Heart left ventricle (tissue), 16 donors: ENCODE results near the gene ZNF444. TPM values are rescaled to one million over a fixed set of nuclear protein-coding genes. Genes with fewer than 3 reads are reported as not detected.

ENCODE experiments used
- ATAC-seq, 4 donors: fragments of 200-7000 bp; cut with Tn5 transposase; one replicate each; pipeline ENCODE4 v1.9.1; 2020 to 2022; ENCODE audit warnings: moderate library complexity in 4 of 4, mild to moderate bottlenecking in 3 of 4, moderate number of reproducible peaks in 1 of 4
- DNase-seq, 5 donors: peaks; one replicate each; pipeline ENCODE4 v3.0.0-alpha.2; 2020
- H3K27ac ChIP-seq, 12 donors: fragments of 200-600 bp; sonication (generic) in 4 of 12; one replicate each; pipeline versions ENCODE4 v1.5.0 to v1.8.0; 2016 to 2022; ENCODE audit warnings: mild to moderate bottlenecking in 2 of 12
- H3K27me3 ChIP-seq, 9 donors: fragments of 200-600 bp; sonication (generic) in 2 of 9; one replicate each; pipeline versions ENCODE4 v1.5.1 to v1.8.0; 2016 to 2022; ENCODE audit warnings: mild to moderate bottlenecking in 3 of 9
- H3K36me3 ChIP-seq, 9 donors: fragments of 200-600 bp; sonication (generic) in 2 of 9; one replicate each; pipeline versions ENCODE4 v1.5.0 to v1.8.0; 2018 to 2022; ENCODE audit warnings: mild to moderate bottlenecking in 2 of 9
- H3K4me1 ChIP-seq, 12 donors: fragments of 200-600 bp; sonication (generic) in 4 of 12; one replicate each; pipeline versions ENCODE4 v1.5.0 to v1.8.0; 2016 to 2022; ENCODE audit warnings: mild to moderate bottlenecking in 3 of 12
- H3K4me3 ChIP-seq, 12 donors: fragments of 200-600 bp; sonication (generic) in 4 of 12; one replicate each; pipeline versions ENCODE4 v1.5.0 to v1.8.0; 2017 to 2022; ENCODE audit warnings: mild to moderate bottlenecking in 9 of 12, moderate library complexity in 4 of 12
- H3K9me3 ChIP-seq, 12 donors: fragments of 200-600 bp; sonication (generic) in 4 of 12; one replicate each; pipeline versions ENCODE4 v1.5.0 to v1.8.0; 2016 to 2022; ENCODE audit warnings: mild to moderate bottlenecking in 1 of 12
- CTCF ChIP-seq, 12 donors: fragments of 200-600 bp; sonication (generic) in 4 of 12; IDR thresholded peaks; one replicate each; pipeline versions ENCODE4 v1.5.0 to v1.8.0; 2018 to 2022; ENCODE audit warnings: antibody characterized with exemption in 12 of 12, mild to moderate bottlenecking in 5 of 12
- POLR2A ChIP-seq, 2 donors: fragments of 450-650 bp; IDR thresholded peaks; one replicate each; pipeline ENCODE4 v1.6.1; 2017; ENCODE audit warnings: antibody characterized with exemption in 2 of 2, mild to moderate bottlenecking in 2 of 2, moderate library complexity in 2 of 2
- WGBS, 4 donors: extraction: QIAGEN DNeasy Blood & Tissue Kit in 2 of 4; methylation state at CpG; one replicate each; pipeline versions ENCODE4 v1.1.5 to v1.1.7; 2013 to 2018; 5-methylcytosine and 5-hydroxymethylcytosine counted together
- intact Hi-C, 10 donors: fragments of 100-400 bp; cut with DNase I; formaldehyde crosslinking; loops; one replicate each; pipeline versions ENCODE4 v1.11.1 to v1.14.2; 2022
- polyA plus RNA-seq, 2 donors: library from polyadenylated mRNA; stranded (reverse); fragments of 200-250 nt; gene quantifications; one replicate each; pipeline ENCODE4 v1.2.3, GENCODE V29; 2013
- total RNA-seq, 9 donors: library from RNA; depleted of rRNA in 2 of 9; stranded (reverse); fragments of >200 nt in 2 of 9; fragmentation: NEBNext Ultra II Directional in 3 of 9; extraction: Animal tissue kit (Norgen Biotek cat#: 25700) in 3 of 9; gene quantifications; one replicate each; pipeline versions ENCODE4 v1.1.0 to v1.2.4, GENCODE V29; 2016 to 2023
- donor health status: ischemic (EF 13 %, LVEDD 7.1; RV severe dilation, severe dysfunction).
- donor health status: healthy with polysubstance abuse.
- donor health status: DM: no; HTN: yes; CAD: no.
- donor health status: DM: no; HTN: no; CAD: no.
- donor health status: ischemic (EF 25% LVEDD 6.9; RV normal size, moderate dysfunction).
- donor health status: ischemic (EF 25% LVEDD 5.7; RV mildly dilated, moderate dysfunction).
- donor health status: healthy.
- donor health status: DM: yes; HTN: yes; CAD: no.
- donor health status: ischemic (EF 35%, LVEDD 5.7; RV mildly dilated, moderate dysfunction).
- donor health status: nonischemic (EF 11% LVEDD 7.7; RV severe dilation, severe dysfunction).
- donor health status: DM: yes; HTN: yes; CAD: no.
- donor health status: PGD.
- donor health status: ischemic (EF 29% LVEDD 5.4; RV normal size, mild dysfunction).
- donor health status: nonischemic (EF 23%, LVEDD 6.1; RV moderate dilation, normal function).

The ZNF444 gene
- total and polyA plus RNA-seq, 11 donors: 14.8 to 35.8 (median 20.1) TPM

GRCh38 chr19:56092685-56093631 lies 48.1 kb upstream of the ZNF444 start:
- H3K27me3 ChIP-seq: no peaks in the 10 kb centered on the region
- peaks cover 0 to 53% (median 11%) of the 10 kb centered on the region in 9 donors for H3K36me3 ChIP-seq
- H3K4me1 ChIP-seq: peaks cover 0 to 59% (median 18%) of the 10 kb centered on the region in 12 donors
- DNase-seq: peak in 1 of 5 donors; percentile 6
- no peak overlapping the region for H3K27ac ChIP-seq
- intact Hi-C loops: no loop called here
- 94 to 97% (median 97%) methylated on average over 32 of the region's 32 CpGs for WGBS, 4 donors
- TF ChIP-seq POLR2A (IDR thresholded peaks at IDR 0.05) (no peak), CTCF (IDR thresholded peaks at IDR 0.05) (no peak)
- ATAC-seq: no peak
- no peak overlapping the region for H3K4me3 ChIP-seq
- no peaks in the 10 kb centered on the region for H3K9me3 ChIP-seq

DNA sequence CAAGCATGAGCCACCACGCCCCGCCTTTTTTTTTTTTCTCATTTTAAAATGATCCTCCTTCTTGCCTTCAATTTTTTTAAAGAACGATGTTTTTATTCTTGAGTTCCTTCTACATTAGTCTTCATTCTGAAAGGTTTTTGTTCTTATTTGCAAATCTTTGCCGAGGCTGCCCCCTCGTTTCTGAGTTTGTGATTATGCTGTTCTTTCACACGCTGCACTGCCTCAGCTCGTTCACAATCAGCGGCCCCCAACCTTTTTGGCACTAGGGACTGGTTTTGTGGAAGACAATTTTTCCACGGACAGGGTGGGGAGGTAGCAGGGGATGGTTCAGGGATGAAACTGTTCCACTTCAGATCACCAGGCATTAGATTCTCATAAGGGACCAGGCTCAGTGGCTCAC lies 46.6 kb upstream of the ZNF444 start:
- no peak for TF ChIP-seq CTCF (IDR thresholded peaks at IDR 0.05)
- no peak for TF ChIP-seq POLR2A (IDR thresholded peaks at IDR 0.05)
- no peak for DNase-seq
- Histone ChIP-seq H3K27me3 (no peaks in the 10 kb centered on the region), H3K36me3 (peaks cover 0 to 50% (median 6%) of the 10 kb centered on the region in 9 donors), H3K4me3 (no peak overlapping the region), H3K9me3 (no peaks in the 10 kb centered on the region), H3K27ac (no peak overlapping the region), H3K4me1 (peaks cover 0 to 50% (median 18%) of the 10 kb centered on the region in 12 donors)
- 77 to 92% (median 86%) methylated on average over 8 to 9 of the region's 9 CpGs for WGBS, 4 donors
- no peak for ATAC-seq
- intact Hi-C loops: no loop called here

GRCh38 chr19:56096665-56097064 lies 44.4 kb upstream of the ZNF444 start:
- DNase-seq: peak in 1 of 5 donors; percentile 29
- peaks cover 0 to 50% (median 20%) of the 10 kb centered on the region in 9 donors for H3K36me3 ChIP-seq

More at GRCh38 chr19:56096665-56097064, 44.4 kb upstream of the ZNF444 start:
- no peak overlapping the region for H3K4me3 ChIP-seq
- no peak overlapping the region for H3K27ac ChIP-seq
- peak in 2 of 4 donors; percentile 25 to 46 for ATAC-seq
- H3K9me3 ChIP-seq: no peaks in the 10 kb centered on the region
- H3K4me1 ChIP-seq: peaks cover 0 to 29% (median 6%) of the 10 kb centered on the region in 12 donors
- 44 to 60% (median 56%) methylated on average over 13 of the region's 13 CpGs for WGBS, 4 donors
- TF ChIP-seq CTCF (IDR thresholded peaks at IDR 0.05): no peak
- no peak for TF ChIP-seq POLR2A (IDR thresholded peaks at IDR 0.05)
- H3K27me3 ChIP-seq: no peaks in the 10 kb centered on the region
- intact Hi-C loops: no loop called here
